ENCODE data around the gene WDR73. TPM values are rescaled to one million over a fixed set of nuclear protein-coding genes. Genes with fewer than 3 reads are reported as not detected.

The WDR73 gene
- total RNA-seq, 1 donor from 2014 or later, result 46.8 TPM

- Mint-ChIP-seq H3K27ac (no peak overlapping the region), H3K27me3 (ENCODE audit: insufficient read depth, low read depth) (peaks cover 3% of the 10 kb centered on the region), H3K36me3 (peaks cover 31% of the 10 kb centered on the region), H3K4me3 (no peak overlapping the region), H3K9me3 (no peaks in the 10 kb centered on the region), H3K4me1 (peaks cover 14% of the 10 kb centered on the region)
- Histone ChIP-seq H3K27me3 (peaks cover 52% of the 10 kb centered on the region), H3K27ac (no peak overlapping the region), H3K4me3 (no peak overlapping the region), H3K36me3 (no peaks in the 10 kb centered on the region), H3K9me3 (ENCODE audit: low read depth) (no peaks in the 10 kb centered on the region), H2AFZ (replicated peaks) (no peak overlapping the region), H3F3A (ENCODE audit: low read depth) (peaks cover under 1% of the 10 kb centered on the region), H4K20me1 (ENCODE audit: low read depth) (peaks cover 50% of the 10 kb centered on the region), H3K4me1 (peaks cover 5% of the 10 kb centered on the region), H3K79me2 (ENCODE audit: low read depth) (peaks cover 5% of the 10 kb centered on the region), H3K4me2 (no peak overlapping the region), H3K9ac (no peak overlapping the region)
- DNase-seq (ENCODE audit: low spot score), result no peak
- TF ChIP-seq CTCF (IDR thresholded peaks at IDR 0.05) (no peak), EZH2 (IDR thresholded peaks at IDR 0.05) (no peak), EZH2phosphoT487 (IDR thresholded peaks at IDR 0.05) (no peak)
These were observed 50.3 kb downstream of the WDR73 start for GRCh38 chr15:84603630-84604379.

- H3K27ac Mint-ChIP-seq, result no peak overlapping the region
- H3K4me1 Mint-ChIP-seq, result peaks cover 14% of the 10 kb centered on the region
These were observed 52.6 kb downstream of the WDR73 start for GRCh38 chr15:84601555-84601838.

GRCh38 chr15:84600687-84601554 is 53.2 kb downstream of the WDR73 start, which contains the start of gene ZSCAN2:
Gene ZSCAN2 (plus strand): TSS chr15:84601009. CDS start chr15:84603928, 2,919 bp downstream.
- Mint-ChIP-seq H3K27me3 (ENCODE audit: insufficient read depth, low read depth) (peaks cover 3% of the 10 kb centered on the region), H3K27ac (no peak within 1 kb of the TSS), H3K4me3 (peak within 1 kb of the TSS; percentile 95), H3K4me1 (peaks cover 14% of the 10 kb centered on the region), H3K9me3 (no peaks in the 10 kb centered on the region), H3K36me3 (peaks cover 16% of the 10 kb centered on the region)
- peaks cover 5% of the 10 kb centered on the region for H3K4me1 ChIP-seq
- peak; percentile 98 for DNase-seq (ENCODE audit: low spot score)
- H3K27ac ChIP-seq, result no peak within 1 kb of the TSS
- H3F3A ChIP-seq (ENCODE audit: low read depth), result peaks cover 3% of the 10 kb centered on the region
- H3K4me3 ChIP-seq, result peak within 1 kb of the TSS; percentile 73
- peaks cover 5% of the 10 kb centered on the region for H3K79me2 ChIP-seq (ENCODE audit: low read depth)
- H3K27me3 ChIP-seq, result peaks cover 52% of the 10 kb centered on the region
- TF ChIP-seq EZH2 (IDR thresholded peaks at IDR 0.05) (peak; percentile 56), CTCF (IDR thresholded peaks at IDR 0.05) (peak; percentile 15), EZH2phosphoT487 (IDR thresholded peaks at IDR 0.05) (no peak)
- H2AFZ ChIP-seq (replicated peaks), result peak within 1 kb of the TSS; percentile 86
- H3K9me3 ChIP-seq (ENCODE audit: low read depth), result no peaks in the 10 kb centered on the region
- no peaks in the 10 kb centered on the region for H3K36me3 ChIP-seq
- peak within 1 kb of the TSS; percentile 84 for H3K4me2 ChIP-seq
- H4K20me1 ChIP-seq (ENCODE audit: low read depth), result peaks cover 33% of the 10 kb centered on the region
- peak within 1 kb of the TSS; percentile 28 for H3K9ac ChIP-seq

More at GRCh38 chr15:84601555-84601838, 52.6 kb downstream of the WDR73 start:
- peak overlapping the region; percentile 28 for H3K9ac ChIP-seq
- Mint-ChIP-seq H3K9me3 (no peaks in the 10 kb centered on the region), H3K36me3 (peaks cover 19% of the 10 kb centered on the region), H3K4me3 (peak overlapping the region; percentile 95), H3K27me3 (ENCODE audit: insufficient read depth, low read depth) (peaks cover 3% of the 10 kb centered on the region)
- no peak for DNase-seq (ENCODE audit: low spot score)
- no peaks in the 10 kb centered on the region for H3K36me3 ChIP-seq
- H3K4me2 ChIP-seq, result peak overlapping the region; percentile 84
- H3F3A ChIP-seq (ENCODE audit: low read depth), result peaks cover 3% of the 10 kb centered on the region
- peaks cover 5% of the 10 kb centered on the region for H3K4me1 ChIP-seq
- H2AFZ ChIP-seq (replicated peaks), result peak overlapping the region; percentile 86
- peak overlapping the region; percentile 73 for H3K4me3 ChIP-seq
- no peak overlapping the region for H3K27ac ChIP-seq
- H3K27me3 ChIP-seq, result peaks cover 52% of the 10 kb centered on the region
- peaks cover 5% of the 10 kb centered on the region for H3K79me2 ChIP-seq (ENCODE audit: low read depth)
- no peaks in the 10 kb centered on the region for H3K9me3 ChIP-seq (ENCODE audit: low read depth)
- H4K20me1 ChIP-seq (ENCODE audit: low read depth), result peaks cover 38% of the 10 kb centered on the region
- TF ChIP-seq EZH2 (IDR thresholded peaks at IDR 0.05), result no peak
- TF ChIP-seq EZH2phosphoT487 (IDR thresholded peaks at IDR 0.05), result no peak
- TF ChIP-seq CTCF (IDR thresholded peaks at IDR 0.05), result no peak
